ENCODE results near the gene NVL. TPM values are rescaled to one million over a fixed set of nuclear protein-coding genes. Genes with fewer than 3 reads are reported as not detected.

Gene NVL
- total and polyA plus RNA-seq, 2 of the 8 experiments (the other 6 are each of a cell fraction or from before 2014, with no cell fraction given) = 22.7 to 45.8 TPM

GRCh38 chr1:224217655-224218623 is 112.0 kb downstream of the NVL start (continued):
- TF ChIP-seq, protein P1, sequence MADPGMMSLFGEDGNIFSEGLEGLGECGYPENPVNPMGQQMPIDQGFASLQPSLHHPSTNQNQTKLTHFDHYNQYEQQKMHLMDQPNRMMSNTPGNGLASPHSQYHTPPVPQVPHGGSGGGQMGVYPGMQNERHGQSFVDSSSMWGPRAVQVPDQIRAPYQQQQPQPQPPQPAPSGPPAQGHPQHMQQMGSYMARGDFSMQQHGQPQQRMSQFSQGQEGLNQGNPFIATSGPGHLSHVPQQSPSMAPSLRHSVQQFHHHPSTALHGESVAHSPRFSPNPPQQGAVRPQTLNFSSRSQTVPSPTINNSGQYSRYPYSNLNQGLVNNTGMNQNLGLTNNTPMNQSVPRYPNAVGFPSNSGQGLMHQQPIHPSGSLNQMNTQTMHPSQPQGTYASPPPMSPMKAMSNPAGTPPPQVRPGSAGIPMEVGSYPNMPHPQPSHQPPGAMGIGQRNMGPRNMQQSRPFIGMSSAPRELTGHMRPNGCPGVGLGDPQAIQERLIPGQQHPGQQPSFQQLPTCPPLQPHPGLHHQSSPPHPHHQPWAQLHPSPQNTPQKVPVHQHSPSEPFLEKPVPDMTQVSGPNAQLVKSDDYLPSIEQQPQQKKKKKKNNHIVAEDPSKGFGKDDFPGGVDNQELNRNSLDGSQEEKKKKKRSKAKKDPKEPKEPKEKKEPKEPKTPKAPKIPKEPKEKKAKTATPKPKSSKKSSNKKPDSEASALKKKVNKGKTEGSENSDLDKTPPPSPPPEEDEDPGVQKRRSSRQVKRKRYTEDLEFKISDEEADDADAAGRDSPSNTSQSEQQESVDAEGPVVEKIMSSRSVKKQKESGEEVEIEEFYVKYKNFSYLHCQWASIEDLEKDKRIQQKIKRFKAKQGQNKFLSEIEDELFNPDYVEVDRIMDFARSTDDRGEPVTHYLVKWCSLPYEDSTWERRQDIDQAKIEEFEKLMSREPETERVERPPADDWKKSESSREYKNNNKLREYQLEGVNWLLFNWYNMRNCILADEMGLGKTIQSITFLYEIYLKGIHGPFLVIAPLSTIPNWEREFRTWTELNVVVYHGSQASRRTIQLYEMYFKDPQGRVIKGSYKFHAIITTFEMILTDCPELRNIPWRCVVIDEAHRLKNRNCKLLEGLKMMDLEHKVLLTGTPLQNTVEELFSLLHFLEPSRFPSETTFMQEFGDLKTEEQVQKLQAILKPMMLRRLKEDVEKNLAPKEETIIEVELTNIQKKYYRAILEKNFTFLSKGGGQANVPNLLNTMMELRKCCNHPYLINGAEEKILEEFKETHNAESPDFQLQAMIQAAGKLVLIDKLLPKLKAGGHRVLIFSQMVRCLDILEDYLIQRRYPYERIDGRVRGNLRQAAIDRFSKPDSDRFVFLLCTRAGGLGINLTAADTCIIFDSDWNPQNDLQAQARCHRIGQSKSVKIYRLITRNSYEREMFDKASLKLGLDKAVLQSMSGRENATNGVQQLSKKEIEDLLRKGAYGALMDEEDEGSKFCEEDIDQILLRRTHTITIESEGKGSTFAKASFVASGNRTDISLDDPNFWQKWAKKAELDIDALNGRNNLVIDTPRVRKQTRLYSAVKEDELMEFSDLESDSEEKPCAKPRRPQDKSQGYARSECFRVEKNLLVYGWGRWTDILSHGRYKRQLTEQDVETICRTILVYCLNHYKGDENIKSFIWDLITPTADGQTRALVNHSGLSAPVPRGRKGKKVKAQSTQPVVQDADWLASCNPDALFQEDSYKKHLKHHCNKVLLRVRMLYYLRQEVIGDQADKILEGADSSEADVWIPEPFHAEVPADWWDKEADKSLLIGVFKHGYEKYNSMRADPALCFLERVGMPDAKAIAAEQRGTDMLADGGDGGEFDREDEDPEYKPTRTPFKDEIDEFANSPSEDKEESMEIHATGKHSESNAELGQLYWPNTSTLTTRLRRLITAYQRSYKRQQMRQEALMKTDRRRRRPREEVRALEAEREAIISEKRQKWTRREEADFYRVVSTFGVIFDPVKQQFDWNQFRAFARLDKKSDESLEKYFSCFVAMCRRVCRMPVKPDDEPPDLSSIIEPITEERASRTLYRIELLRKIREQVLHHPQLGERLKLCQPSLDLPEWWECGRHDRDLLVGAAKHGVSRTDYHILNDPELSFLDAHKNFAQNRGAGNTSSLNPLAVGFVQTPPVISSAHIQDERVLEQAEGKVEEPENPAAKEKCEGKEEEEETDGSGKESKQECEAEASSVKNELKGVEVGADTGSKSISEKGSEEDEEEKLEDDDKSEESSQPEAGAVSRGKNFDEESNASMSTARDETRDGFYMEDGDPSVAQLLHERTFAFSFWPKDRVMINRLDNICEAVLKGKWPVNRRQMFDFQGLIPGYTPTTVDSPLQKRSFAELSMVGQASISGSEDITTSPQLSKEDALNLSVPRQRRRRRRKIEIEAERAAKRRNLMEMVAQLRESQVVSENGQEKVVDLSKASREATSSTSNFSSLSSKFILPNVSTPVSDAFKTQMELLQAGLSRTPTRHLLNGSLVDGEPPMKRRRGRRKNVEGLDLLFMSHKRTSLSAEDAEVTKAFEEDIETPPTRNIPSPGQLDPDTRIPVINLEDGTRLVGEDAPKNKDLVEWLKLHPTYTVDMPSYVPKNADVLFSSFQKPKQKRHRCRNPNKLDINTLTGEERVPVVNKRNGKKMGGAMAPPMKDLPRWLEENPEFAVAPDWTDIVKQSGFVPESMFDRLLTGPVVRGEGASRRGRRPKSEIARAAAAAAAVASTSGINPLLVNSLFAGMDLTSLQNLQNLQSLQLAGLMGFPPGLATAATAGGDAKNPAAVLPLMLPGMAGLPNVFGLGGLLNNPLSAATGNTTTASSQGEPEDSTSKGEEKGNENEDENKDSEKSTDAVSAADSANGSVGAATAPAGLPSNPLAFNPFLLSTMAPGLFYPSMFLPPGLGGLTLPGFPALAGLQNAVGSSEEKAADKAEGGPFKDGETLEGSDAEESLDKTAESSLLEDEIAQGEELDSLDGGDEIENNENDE (IDR thresholded peaks at IDR 0.05; ENCODE audit: insufficient replicate concordance, low read length) = no peak

All from H1 (cell line).